Panc1 (cell line): ENCODE measurements around the gene FADS2.

ENCODE experiments used
- CTCF ChIP-seq: fragments of 450-650 bp; IDR thresholded peaks from 2 replicates; pipeline ENCODE4 v1.5.1; 2017; ENCODE audit warnings: mild to moderate bottlenecking
- POLR2AphosphoS5 ChIP-seq: IDR thresholded peaks from 2 replicates; pipeline ENCODE4 v1.6.1; 2012; ENCODE audit warnings: mild to moderate bottlenecking, low read depth, low read length, moderate library complexity
- REST ChIP-seq, 2 experiments: IDR thresholded peaks; 2 replicates each; pipeline ENCODE4 v1.6.1; 2011 to 2012; ENCODE audit warnings: low read depth in 2 of 2, control low read depth in 1 of 2, low read length in 1 of 2, mild to moderate bottlenecking in 1 of 2, moderate library complexity in 1 of 2; ENCODE audit not compliant: insufficient read depth in 1 of 2
- SIN3A ChIP-seq: IDR thresholded peaks from 2 replicates; pipeline ENCODE4 v1.6.1; 2012; ENCODE audit warnings: low read depth, mild to moderate bottlenecking, low read length, moderate library complexity, borderline replicate concordance; ENCODE audit not compliant: insufficient read depth
- TCF7L2 ChIP-seq: IDR thresholded peaks from 2 replicates; pipeline ENCODE4 v1.6.1; 2011; ENCODE audit warnings: mild to moderate bottlenecking, low read depth, low read length, inconsistent platforms

DNA sequence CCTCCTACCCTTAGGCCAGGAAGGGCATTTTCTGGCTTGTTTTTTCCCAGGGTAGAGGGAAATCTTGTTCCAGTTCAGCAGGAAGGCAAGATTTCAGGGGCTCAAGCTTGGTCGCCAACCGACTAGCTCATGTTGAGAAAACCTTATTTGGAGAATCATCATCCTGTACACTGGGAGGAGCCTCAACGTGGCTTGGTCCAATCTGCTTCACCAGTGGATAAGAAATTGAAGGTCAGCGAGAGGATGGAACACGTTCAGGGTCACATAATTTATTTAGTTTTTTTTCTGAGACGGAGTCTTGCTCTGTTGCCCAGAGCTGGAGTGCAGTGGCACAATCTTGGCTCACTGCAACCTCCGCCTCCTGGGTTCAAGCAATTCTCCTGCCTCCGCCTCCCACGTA, 20.5 kb downstream of the FADS2 start:
- TF ChIP-seq CTCF (no peak), POLR2AphosphoS5 (no peak), TCF7L2 (no peak), REST (IDR thresholded peaks at IDR 0.05; ENCODE audit: insufficient read depth in 1 of 2, low read depth in 2 of 2, low read length in 1 of 2) (no peak), SIN3A (no peak)
